Stimulated activated CD8-positive, alpha-beta memory T cell treated with anti-CD3 and anti-CD28 coated beads, Interleukin-12 subunit alpha, Interleukin-12 subunit beta, amount 100 ng/mL, for 1 hour (primary cell): ENCODE data around the gene MIB2.
"Not testable (repeated sequence)": the region's sequence is repeated elsewhere in the genome, so short reads cannot be mapped to it uniquely, and the experiment has no call there.

Source experiments
- DNase-seq: peaks from one replicate; pipeline ENCODE4 v3.0.0-alpha.2; 2020; ENCODE audit warnings: low read depth

Gene MIB2

GRCh38 chr1:1658583-1659549 is 43.6 kb downstream of the MIB2 start, which contains the start of gene CDK11B:
TSS of gene CDK11B (minus strand) at chr1:1659004. CDS start at chr1:1657485, 1,519 bp downstream.
- peak; percentile 98 for DNase-seq

DNA sequence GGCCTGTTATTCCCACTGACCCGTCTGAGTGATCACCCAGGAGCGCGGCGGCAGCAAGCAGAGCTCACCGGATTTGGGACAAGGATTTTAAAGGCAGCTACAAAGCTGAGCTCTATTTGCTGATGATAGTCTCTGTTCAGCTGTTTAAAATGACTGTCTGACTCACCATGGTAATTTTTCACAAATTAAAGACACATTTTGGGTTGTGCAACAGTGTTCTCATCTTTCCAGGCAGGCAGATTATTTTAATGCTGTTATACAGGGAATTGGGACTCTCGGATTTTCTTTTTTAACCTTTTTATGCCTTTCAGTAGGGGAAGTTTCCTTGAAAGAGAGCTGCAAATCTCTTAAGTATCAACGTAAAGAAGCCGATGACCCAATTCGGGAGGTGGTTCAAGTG is 47.1 kb downstream of the MIB2 start:
- not testable (repeated sequence) for DNase-seq

- not testable (repeated sequence) for DNase-seq
Observed at GRCh38 chr1:1662830-1663560, 47.7 kb downstream of the MIB2 start.

GRCh38 chr1:1664318-1664717 is 49.0 kb downstream of the MIB2 start:
- not testable (repeated sequence) for DNase-seq

DNA sequence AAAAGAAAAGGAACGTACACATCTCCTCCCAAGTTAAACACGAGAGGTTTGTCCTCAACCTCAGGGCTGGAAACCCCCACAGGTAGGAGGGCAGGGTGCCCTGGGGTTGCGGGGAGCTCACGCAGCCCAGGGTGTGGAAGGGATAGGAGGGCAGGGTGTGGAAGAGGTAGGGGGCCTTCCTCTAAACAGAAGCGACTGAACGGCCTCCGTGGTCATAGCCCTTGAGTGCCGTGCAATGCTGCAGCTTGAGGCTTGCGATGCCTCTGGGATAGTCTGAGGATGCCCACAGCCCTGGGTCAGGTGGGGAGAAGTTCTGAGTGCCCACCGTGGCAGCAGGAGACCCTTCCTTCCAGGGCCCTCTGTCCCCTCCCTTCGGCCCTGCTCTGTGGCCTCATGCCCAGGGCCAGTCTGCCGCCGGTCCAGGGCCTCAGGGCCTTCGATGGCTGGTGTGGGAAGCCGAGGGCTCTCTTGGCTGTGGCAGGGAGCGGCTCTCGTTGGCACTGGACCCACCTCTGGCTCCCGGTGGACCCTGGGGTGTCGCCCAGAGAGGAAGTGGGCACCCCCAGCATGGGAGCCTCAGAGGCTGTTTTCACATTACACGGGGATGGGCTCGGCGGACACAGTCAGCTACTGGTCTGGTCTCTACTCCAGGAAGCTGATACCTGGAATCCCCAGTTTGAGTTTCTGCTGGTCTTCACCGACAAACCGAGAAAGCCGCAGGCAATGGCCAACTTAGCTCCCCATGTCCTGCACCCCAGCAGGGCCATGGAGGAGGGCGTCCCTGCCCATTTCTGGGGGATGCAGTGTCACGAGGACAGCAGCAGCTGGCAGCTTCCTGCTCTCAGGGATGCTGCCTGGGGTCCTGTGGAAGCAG is 49.9 kb downstream of the MIB2 start:
- no peak for DNase-seq

DNA sequence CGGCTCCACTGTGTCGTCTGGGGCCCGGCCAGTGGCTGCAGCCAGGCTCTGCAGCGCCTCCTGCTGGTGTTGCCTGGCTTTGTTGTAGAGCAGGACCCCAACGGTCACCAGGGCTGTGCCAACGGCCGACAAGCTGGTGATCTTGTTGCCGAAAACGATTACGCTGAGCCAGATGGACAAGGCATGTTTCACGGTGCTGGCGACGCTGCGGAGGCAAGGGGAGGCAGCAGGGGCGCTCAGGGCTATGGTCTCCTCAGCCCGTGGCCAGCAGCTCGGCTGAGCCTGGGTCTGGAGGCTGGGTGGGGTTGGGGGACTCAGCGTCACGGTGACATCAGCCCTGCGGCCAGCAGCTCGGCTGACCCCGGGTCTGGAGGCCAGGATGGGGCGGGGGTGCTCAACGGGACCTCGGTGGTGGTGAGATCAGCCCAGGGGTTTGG is 50.5 kb downstream of the MIB2 start:
- DNase-seq: no peak

- DNase-seq: no peak
Observed at GRCh38 chr1:1666526-1666925, 51.2 kb downstream of the MIB2 start.

DNA sequence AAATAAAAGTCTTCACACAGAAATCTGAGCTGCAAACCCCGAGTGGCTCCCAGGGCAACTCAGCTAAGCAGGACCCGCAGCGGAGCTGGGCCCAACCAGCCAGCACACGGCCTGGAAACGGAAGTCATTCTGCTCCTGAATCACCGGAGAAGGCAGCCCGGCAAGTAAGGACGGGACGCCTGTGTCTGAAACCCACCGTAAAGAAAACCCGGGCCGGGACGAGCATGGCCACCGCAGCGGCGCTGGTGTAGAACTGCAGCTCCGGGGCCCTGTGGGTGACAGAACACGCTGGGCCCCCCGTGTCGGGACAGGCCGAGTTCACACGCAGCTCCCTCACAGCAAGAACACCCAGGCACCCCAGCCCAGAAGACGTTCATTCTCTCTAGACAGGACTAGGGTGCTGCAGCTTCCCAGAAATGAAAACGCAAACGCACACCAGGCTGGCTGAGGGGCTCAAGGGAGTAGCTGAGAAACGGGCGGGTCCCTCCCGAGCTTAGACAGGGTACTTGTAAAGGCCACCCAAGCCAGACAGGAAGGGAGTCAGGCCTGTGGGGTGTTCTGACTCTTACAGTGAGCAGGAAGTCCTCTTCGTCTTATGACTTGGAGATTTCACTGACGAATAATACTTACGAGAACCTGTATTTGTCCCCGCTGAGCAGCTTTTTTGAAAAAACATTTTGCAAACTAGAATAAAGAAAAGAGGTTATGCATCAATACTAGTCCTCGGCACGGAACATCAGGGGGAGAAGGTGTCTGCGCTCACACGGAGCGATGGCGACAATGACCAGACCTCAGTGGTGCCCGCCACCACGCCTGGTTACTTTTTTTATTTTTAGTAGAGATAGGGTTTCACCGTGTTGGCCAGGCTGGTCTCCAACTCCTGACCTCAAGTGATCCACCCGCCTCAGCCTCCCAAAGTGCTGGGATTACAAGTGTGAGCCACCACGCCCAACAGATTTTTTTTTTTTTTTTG is 54.5 kb downstream of the MIB2 start:
- no peak for DNase-seq

DNA sequence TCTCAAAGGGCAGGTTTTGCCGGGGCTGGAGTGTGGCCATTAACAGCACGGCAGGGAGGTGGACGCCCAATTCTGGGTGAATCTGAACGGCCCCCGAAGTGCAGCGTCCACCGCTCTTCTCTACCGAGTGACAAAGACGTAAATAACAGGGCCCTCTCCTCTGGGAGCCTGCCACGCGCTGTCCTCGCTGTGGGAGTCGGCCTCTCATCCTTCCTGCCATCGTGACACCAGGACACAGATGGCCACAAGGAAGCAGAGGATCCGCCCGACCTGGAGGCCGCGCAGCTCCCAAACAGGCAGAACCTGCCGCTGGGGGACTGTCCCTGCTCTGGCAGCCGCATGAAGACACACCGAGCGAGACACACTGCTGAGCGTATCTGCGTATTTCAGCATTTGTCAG is 55.6 kb downstream of the MIB2 start:
- no peak for DNase-seq

- DNase-seq: no peak
Observed at GRCh38 chr1:1671365-1672119, 56.2 kb downstream of the MIB2 start.

DNA sequence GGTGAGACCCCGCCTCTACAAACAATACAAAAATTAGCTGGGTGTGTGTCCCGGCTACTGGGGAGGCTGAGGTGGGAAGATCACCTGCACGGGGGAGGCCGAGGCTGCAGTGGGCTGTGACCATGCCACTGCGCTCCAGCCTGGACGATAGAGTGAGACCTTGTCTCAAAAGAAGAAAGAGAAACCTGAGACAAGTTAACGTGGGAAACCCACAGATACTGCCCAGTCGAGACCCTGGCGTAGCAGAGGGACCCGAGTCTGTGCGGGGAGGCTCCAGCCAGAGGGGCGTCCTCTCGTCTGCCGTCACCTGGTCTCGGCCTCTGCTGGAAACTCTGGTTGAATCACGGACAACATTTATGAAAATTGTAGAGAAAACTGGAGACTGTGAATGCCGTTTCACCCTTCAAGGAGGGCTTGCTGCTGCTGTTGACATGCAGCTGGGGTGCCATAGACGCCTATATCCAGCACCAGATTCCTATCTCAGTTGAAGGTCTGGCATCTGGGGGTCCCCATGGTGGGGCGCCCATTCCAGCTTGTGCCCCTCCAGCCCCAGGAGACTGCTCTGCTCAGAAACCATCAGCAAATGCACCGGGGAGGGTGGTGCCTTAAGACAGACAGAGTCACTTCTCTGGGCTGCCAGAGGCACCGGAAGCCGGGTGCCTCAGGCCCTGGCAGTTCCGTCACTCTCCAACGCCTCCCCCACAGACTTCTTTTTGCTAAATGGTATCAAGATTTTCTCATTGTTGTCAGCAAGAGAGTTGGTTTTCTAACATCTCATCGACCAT is 57.1 kb downstream of the MIB2 start:
- no peak for DNase-seq

DNA sequence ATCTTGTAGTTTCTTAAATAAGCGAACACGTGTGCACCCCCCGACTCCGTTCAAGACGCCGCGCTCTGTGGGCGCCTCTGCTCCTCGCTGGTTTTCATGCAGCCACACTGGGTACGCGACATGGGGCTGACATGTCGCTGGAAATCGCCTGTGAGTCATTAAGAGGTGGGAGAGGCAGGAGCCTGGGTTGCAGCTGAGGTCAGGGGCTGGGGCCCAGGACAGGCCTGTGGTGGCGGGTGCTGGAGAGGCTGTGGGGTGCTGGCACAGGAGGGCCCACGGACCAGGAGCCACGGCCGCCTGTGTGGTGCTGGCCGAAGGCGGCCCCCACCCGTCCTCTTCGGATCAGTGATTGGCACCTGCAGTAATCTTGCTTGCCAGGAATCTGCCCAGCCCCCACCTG is 59.5 kb downstream of the MIB2 start:
- not testable (repeated sequence) for DNase-seq

DNA sequence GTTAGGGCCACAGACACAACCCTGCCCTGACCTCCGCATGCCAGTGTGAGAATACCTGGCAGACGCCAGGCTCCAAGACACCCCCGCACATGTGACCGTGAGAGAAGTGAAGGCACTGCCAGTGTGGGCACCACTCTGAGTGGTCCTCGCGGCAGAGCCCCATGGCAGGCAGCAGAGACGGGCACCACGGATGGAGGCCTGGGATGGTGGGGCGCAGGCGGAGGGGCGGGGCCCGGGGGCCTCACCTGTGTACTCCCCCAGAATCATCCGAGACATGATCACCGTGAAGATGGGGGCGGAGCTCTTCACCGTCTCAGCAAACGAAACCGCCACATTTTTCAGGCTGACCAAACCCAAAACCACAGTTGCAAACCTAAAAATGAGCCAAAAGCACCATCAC is 59.9 kb downstream of the MIB2 start:
- DNase-seq: not testable (repeated sequence)

DNA sequence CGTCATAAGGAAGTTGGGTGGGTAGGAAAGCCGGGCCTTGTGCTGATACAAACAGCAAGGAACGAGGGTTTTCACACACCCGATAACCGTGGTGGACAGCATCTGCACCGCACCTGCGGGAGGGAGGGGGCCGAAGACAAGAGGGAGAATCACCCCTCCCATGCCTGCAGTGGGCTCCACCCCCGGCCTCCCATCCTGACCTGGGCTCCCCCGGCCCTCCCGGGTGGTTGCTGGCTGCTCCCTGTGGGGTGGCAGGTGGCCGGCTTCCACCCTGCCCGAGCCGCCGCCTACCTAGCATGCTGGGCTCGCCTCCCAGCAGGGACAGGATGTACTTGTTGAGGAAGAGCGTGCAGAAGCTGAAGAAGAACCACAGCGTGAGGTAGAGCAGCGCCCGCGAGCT is 60.8 kb downstream of the MIB2 start:
- DNase-seq: not testable (repeated sequence)

DNA sequence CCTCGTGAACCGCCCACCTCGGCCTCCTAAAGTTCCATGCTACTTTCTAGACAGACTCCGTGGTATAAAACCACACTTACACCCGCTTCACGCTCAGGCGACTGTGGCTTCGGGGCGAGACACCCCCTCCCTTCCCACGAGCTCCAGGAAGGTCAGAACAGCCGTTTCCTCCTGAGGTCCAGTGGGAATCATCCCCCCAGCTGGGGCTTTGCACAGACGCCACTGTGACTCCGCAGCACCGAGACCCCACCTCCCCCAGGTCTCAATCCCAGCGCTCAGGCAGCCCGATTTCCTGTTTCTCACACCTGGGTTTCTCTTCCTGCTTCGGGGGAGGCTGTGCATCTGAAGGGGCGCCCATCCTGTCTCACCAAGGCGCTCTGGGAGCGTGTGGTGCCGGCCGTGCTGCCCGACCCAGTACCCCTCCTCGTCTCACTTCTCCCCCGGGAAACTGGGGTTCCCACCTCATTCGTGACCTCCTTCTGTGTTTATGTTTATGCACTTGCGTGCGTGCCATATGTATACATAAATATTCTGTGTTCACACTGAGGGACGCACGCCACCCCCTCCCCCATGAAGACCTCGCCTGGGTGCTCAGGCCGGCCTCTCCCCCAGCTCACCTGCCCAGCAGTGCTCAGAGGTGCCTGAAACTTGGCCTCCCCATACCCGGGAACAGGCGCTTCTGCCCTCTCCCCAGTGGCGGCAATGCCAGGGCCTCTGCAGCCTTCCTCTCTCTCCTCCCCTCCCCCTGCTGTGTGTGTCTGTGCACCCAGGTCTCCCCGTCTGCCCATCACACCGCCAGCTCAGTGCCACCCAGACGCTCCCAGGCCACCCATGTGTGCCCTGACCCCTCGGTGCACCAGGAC is 62.6 kb downstream of the MIB2 start:
- peak; percentile 33 for DNase-seq

- peak; percentile 27 for DNase-seq
Observed at GRCh38 chr1:1678581-1679380, 63.5 kb downstream of the MIB2 start.
